OCI-LY7 (cell line): ENCODE measurements around the gene FNTB.

Experiments used
- EZH2phosphoT487 ChIP-seq: fragments of 200-600 bp; sonication (generic); IDR thresholded peaks from 2 replicates; pipeline ENCODE4 v1.6.1; 2018; ENCODE audit warnings: low read depth, borderline replicate concordance, mild to moderate bottlenecking, mixed run types, antibody characterized with exemption, low read length, moderate library complexity, mixed read lengths
- TF ChIP-seq, protein P1 (sequence below): fragments of 200-600 bp; sonication (generic); conservative IDR thresholded peaks from 2 replicates; pipeline ENCODE4 v1.5.1; 2014; ENCODE audit warnings: mild to moderate bottlenecking, antibody characterized with exemption, low read length, moderate library complexity, mixed read lengths

GRCh38 chr14:64986648-64987437, at the start of gene FNTB:
- TF ChIP-seq, protein P1, sequence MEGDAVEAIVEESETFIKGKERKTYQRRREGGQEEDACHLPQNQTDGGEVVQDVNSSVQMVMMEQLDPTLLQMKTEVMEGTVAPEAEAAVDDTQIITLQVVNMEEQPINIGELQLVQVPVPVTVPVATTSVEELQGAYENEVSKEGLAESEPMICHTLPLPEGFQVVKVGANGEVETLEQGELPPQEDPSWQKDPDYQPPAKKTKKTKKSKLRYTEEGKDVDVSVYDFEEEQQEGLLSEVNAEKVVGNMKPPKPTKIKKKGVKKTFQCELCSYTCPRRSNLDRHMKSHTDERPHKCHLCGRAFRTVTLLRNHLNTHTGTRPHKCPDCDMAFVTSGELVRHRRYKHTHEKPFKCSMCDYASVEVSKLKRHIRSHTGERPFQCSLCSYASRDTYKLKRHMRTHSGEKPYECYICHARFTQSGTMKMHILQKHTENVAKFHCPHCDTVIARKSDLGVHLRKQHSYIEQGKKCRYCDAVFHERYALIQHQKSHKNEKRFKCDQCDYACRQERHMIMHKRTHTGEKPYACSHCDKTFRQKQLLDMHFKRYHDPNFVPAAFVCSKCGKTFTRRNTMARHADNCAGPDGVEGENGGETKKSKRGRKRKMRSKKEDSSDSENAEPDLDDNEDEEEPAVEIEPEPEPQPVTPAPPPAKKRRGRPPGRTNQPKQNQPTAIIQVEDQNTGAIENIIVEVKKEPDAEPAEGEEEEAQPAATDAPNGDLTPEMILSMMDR = peak; percentile 86
- TF ChIP-seq EZH2phosphoT487 = no peak
